Stimulated activated CD8-positive, alpha-beta memory T cell treated with anti-CD3 and anti-CD28 coated beads, Interleukin-15, amount 100 ng/mL, for 24 hours (primary cell): ENCODE measurements around the gene FNDC3A.
"Not testable (repeated sequence)": the region's sequence is repeated elsewhere in the genome, so short reads cannot be mapped to it uniquely, and the experiment has no call there.

ENCODE experiments used
- DNase-seq: peaks from one replicate; pipeline ENCODE4 v3.0.0-alpha.2; 2020; ENCODE audit warnings: low read depth

Gene FNDC3A

GRCh38 chr13:49044836-49045235 is 69.1 kb downstream of the FNDC3A start:
- DNase-seq = no peak

DNA sequence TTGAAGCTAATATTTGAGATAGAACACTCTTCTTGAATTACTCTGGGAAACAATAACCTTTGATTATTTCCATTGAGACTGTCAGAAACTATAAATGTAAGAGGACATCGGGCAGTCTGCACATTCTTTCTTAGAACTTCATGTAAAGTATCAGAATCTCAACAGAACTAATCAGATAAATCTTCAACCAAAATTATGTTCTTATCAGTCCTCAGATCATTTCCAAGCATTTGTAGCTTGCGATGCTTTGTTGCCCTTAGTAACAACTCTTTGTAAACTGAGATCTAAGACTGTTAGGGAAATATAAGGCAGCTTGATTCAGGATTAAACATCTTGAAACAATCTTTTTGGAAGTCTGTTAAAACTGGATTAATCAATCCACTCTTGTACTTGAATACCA is 70.3 kb downstream of the FNDC3A start:
- DNase-seq = no peak

- no peak for DNase-seq
Observed at GRCh38 chr13:49046519-49046918, 70.8 kb downstream of the FNDC3A start.

GRCh38 chr13:49052813-49053212 is 77.1 kb downstream of the FNDC3A start:
- DNase-seq = no peak

GRCh38 chr13:49053215-49053614 is 77.5 kb downstream of the FNDC3A start:
- DNase-seq = no peak

DNA sequence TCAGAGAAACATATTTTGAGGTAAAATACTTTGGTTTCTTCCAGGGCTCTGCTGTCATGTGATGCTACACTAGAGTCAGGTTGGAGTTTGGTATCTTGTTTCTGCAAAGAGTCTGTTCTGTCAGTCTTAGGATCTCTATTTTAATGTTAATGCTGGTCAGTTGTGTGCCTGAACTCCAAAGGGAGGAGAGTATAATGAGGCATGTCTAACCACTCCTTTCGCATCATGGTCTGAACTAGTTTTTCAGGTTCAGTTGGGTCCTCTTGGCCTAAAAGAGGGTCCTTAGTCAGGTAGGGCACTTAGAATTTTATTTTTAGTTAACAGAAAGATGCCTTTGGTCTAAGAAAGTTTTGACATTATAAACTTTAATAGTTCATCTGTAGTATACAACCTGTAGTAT is 78.2 kb downstream of the FNDC3A start:
- no peak for DNase-seq

DNA sequence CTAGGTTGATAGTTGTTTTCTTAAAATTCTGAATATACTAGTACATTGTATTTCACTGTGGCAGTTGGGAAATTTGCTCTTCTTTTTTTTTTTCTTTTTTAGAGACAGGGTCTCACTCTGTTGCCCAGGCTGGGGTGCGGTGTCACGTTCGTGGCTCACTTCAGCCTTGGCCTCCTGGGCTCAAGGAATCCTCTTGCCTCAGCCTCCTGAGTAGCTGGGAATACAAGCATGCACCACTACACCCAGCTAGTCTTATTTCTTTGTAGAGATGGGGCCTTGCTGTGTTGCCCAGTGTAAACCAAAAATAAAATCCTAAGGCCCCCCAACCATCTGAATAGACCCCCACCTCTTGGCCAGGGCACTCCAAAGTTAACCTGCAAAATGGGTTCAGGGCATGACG is 79.3 kb downstream of the FNDC3A start:
- no peak for DNase-seq

- DNase-seq = no peak
Observed at GRCh38 chr13:49057176-49057575, 81.5 kb downstream of the FNDC3A start.

DNA sequence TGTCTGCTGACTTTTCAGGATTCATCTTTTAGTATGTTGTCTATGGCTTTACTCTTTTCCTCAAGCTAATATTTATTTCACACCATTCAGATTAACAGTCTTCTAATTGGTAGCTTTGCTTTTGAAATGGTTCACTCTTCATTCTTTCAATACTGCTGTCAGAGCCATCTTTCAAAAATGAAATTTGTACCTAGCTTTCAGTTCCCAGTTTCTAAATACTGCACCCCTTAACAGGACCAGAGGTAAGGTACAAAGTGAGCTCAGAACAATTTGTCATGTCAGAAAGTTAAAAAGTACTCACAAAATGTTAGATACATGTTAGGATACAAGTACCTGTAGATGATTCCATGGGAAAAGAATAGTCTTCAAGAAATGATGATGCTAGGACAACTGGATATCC is 83.0 kb downstream of the FNDC3A start:
- DNase-seq = no peak

- DNase-seq = no peak
Observed at GRCh38 chr13:49060678-49061387, 85.1 kb downstream of the FNDC3A start.

- not testable (repeated sequence) for DNase-seq
Observed at GRCh38 chr13:49061388-49061752, 85.7 kb downstream of the FNDC3A start.

DNA sequence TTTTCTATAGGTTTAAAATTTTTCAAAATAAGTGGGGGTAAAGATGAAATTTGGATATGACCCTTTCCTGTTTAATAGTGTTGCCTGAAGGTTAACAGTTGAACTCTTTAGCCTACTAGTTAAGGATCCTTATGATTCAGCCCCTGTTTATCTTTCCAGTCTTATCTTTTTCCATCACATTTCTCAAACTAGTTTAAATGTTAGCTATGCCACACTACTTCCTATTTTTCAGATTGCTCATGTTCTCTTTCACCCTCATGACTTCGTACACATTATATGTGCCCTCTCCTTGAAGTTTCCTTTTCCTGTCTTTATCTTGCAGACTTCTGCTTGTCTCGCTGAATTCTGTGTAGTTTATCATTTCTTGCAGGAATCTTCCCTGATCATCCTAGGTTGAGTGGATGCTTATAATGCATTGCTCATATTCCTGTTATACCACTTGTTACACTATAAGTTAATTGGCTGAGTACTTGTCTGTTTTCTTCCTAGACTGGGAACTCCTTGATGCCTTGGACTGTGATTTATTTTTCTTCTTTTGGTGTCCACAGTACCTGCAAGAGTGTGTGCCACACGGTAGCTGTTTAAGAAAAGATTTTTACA is 86.7 kb downstream of the FNDC3A start:
- DNase-seq = no peak

GRCh38 chr13:49063011-49063410 is 87.3 kb downstream of the FNDC3A start:
- DNase-seq = no peak

DNA sequence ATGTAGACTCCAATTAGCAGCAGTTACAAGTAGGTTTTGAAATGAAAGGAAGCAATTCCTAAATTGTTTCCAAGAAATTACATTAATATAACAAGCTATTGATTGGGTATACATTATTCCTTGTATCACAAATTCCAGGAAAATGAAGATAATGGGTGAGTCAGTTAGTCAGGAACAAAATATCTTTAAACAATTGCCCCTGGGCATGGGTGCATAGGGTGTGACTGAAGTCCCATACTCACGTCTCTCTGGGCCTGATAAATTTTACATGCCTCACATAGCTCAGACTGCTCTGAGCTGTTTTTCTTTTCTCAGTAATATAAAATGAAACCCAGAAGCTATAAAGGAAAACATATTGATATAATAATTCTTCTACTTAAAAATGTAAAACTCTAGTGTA is 87.8 kb downstream of the FNDC3A start:
- DNase-seq = no peak

DNA sequence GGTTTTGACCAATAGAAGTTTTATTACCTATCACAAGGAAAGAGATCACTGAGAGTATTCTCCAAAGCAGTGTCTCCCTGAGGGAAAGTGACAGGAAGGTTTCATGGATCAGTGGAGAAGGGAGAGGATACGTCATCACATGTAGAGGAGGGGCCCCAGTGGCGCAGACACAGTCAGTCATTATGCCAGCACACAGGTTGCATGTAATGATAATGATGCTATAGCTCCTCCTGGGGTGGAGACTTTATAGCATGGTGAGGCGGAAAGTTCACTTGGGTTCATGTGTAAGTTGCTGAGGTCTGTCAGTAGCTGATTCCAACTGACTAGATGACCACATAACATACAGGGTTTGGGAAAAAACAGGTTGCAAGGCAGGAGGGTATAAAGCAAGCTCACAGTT is 88.8 kb downstream of the FNDC3A start:
- no peak for DNase-seq

DNA sequence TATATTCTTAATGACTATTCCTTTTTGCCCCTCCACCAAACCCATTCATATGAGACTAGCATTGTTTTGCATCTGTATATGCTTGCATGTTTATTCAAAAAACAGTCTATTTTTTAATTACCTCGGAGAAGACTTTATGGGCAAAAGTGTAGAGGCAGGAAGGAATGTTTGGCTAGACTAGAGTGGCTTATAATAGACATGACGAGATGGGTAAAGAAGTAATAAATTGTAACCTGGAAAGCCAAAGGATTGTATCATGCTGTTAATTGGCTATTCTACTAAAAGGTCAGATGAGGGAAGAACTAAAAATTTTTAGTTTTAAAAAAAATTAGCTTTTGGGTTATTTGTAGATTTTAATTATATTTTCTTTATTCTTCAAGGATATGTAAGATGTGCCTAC is 91.1 kb downstream of the FNDC3A start:
- no peak for DNase-seq

- not testable (repeated sequence) for DNase-seq
Observed at GRCh38 chr13:49068498-49068897, 92.8 kb downstream of the FNDC3A start.

DNA sequence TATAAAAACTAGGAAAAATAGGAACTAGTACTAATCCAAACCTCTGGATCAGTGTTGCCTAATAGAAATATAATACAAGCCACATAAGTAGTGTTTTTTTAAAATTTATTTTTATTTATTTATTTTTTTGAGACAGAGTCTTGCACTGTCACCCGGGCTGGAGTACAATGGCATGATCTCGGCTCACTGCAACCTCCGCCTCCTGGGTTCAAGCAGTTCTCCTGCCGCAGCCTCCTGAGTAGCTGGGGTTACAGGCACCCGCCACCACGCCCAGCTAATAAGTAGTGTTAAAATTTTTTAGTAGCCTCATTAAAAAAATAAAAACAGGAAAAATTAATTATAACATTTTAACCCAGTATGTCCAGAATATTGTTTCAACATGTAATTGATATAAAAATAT is 94.3 kb downstream of the FNDC3A start:
- not testable (repeated sequence) for DNase-seq

GRCh38 chr13:49071341-49071937 is 95.7 kb downstream of the FNDC3A start:
- no peak for DNase-seq

DNA sequence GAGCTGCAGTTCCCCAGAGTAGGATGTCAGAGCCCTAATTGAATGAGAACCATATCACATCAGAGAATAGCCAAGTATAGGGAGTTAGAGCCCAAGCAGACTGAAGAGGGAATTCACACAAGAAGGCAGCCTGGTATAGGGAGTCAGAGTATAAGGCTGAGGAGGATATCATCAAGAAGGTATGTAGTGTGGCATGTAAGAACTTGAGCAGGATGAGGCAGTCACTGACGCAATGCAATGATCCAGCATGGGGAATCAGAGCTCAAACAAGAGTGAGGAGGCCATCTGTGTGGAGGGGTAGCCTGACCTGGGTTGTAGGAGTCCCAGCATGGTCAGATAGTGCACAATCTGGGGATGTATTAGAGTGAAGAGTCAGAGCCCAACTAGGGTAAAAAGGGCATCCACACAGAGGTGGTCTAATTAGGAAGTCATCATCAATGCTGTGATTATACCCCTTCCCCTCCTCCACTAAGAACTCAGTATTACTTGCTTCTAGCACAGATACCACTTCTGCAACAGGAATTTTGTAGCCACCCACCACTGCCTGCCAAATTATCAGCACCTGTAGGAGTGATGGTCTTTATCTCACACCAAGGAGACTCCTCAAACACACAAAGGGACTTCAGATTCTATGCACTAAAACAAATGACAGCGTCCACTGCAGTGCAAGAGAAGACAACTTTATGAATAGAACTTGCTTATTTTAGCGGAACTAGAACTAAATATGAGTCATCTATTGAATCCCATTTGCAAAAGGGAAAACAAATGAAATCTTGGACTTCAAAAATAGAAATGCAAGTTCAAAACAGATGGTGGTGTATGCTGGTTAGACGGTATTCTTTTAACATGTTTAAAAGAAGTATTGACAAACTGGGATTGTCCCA is 107.2 kb downstream of the FNDC3A start:
- DNase-seq = no peak

- DNase-seq = no peak
Observed at GRCh38 chr13:49084961-49085360, 109.2 kb downstream of the FNDC3A start.

DNA sequence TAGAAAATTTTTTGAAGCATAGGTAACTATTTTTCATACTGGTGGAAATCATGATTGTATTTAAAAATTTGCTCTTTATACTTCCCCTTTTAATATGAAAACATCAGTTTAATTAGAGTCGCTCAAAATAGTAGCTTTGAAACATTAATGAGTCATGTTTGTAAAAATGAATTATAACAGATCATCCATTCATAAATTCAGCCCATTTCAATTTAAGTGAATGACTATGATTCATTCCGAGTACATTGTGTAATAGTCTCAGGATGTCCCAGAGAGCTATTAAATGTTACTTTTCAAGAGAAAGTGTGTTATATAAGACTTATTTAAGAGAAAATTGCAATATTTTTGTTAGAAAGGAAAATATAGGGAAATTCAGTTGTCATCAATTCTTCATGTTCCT is 111.0 kb downstream of the FNDC3A start:
- no peak for DNase-seq

GRCh38 chr13:49093376-49093775 is 117.7 kb downstream of the FNDC3A start:
- no peak for DNase-seq
